Progenitor cell of endocrine pancreas (in vitro differentiated cells): Measurements from ENCODE around the gene HRNR. TPM values are rescaled to one million over a fixed set of nuclear protein-coding genes. Genes with fewer than 3 reads are reported as not detected.

Experiments
- DNase-seq: peaks from one replicate; pipeline ENCODE4 v3.0.0; 2021; ENCODE audit warnings: low spot score; ENCODE audit not compliant: unreplicated experiment
- H3K27ac Mint-ChIP-seq: 2 replicates; pipeline ENCODE4 v1.8.0; 2021; ENCODE audit warnings: mild to moderate bottlenecking, moderate library complexity, mixed read lengths
- H3K27me3 Mint-ChIP-seq: 2 replicates; pipeline ENCODE4 v1.8.0; 2021; ENCODE audit warnings: mixed read lengths
- H3K36me3 Mint-ChIP-seq: 2 replicates; pipeline ENCODE4 v1.8.0; 2022; ENCODE audit warnings: mixed read lengths; ENCODE audit not compliant: insufficient read depth
- H3K4me1 Mint-ChIP-seq: 2 replicates; pipeline ENCODE4 v1.8.0; 2021; ENCODE audit warnings: low read depth, mixed read lengths
- H3K4me3 Mint-ChIP-seq: 2 replicates; pipeline ENCODE4 v1.8.0; 2021; ENCODE audit warnings: low read depth, mild to moderate bottlenecking, moderate library complexity, mixed read lengths
- H3K9me3 Mint-ChIP-seq: 2 replicates; pipeline ENCODE4 v1.8.0; 2021; ENCODE audit warnings: low read depth, mixed read lengths
- CTCF ChIP-seq: fragments of 200-600 bp; sonication (generic); IDR thresholded peaks from one replicate; pipeline ENCODE4 v1.5.0; 2021; ENCODE audit warnings: antibody characterized with exemption, mild to moderate bottlenecking; ENCODE audit not compliant: unreplicated experiment
- total RNA-seq: library from RNA; stranded (reverse); gene quantifications from 2 replicates; pipeline ENCODE4 v1.2.1, GENCODE V29; 2021

HRNR gene
- total RNA-seq, 1 donor from 2014 or later: not detected

GRCh38 chr1:152244576-152245273, 20.7 kb upstream of the HRNR start:
- TF ChIP-seq CTCF: no peak
- no peak for DNase-seq
- no peaks in the 10 kb centered on the region for H3K36me3 Mint-ChIP-seq
- no peaks in the 10 kb centered on the region for H3K27me3 Mint-ChIP-seq
- H3K27ac Mint-ChIP-seq: no peak overlapping the region
- peaks cover 61% of the 10 kb centered on the region for H3K9me3 Mint-ChIP-seq
- H3K4me1 Mint-ChIP-seq: no peaks in the 10 kb centered on the region
- no peak overlapping the region for H3K4me3 Mint-ChIP-seq

- Mint-ChIP-seq H3K27me3 (no peaks in the 10 kb centered on the region), H3K27ac (no peak overlapping the region), H3K4me1 (no peaks in the 10 kb centered on the region), H3K4me3 (no peak overlapping the region), H3K9me3 (peaks cover 56% of the 10 kb centered on the region), H3K36me3 (no peaks in the 10 kb centered on the region)
- no peak for DNase-seq
- TF ChIP-seq CTCF: no peak
Observed at GRCh38 chr1:152237093-152237492, 13.1 kb upstream of the HRNR start.

- Mint-ChIP-seq H3K9me3 (peaks cover 67% of the 10 kb centered on the region), H3K4me1 (no peaks in the 10 kb centered on the region), H3K27me3 (no peaks in the 10 kb centered on the region)
Observed at GRCh38 chr1:152228831-152229230, 4.8 kb upstream of the HRNR start.

GRCh38 chr1:152227310-152227928, 3.4 kb upstream of the HRNR start:
- Mint-ChIP-seq H3K27ac (no peak overlapping the region), H3K27me3 (no peaks in the 10 kb centered on the region), H3K4me3 (no peak overlapping the region), H3K4me1 (no peaks in the 10 kb centered on the region), H3K36me3 (no peaks in the 10 kb centered on the region), H3K9me3 (peaks cover 58% of the 10 kb centered on the region)
- TF ChIP-seq CTCF: no peak
- no peak for DNase-seq

More at GRCh38 chr1:152228831-152229230, 4.8 kb upstream of the HRNR start:
- Mint-ChIP-seq H3K36me3 (no peaks in the 10 kb centered on the region), H3K27ac (no peak overlapping the region), H3K4me3 (no peak overlapping the region)
- DNase-seq: no peak
- no peak for TF ChIP-seq CTCF

- no peak for TF ChIP-seq CTCF
- H3K4me3 Mint-ChIP-seq: no peak overlapping the region
- no peak for DNase-seq
- H3K4me1 Mint-ChIP-seq: no peaks in the 10 kb centered on the region
- peaks cover 62% of the 10 kb centered on the region for H3K9me3 Mint-ChIP-seq
- H3K36me3 Mint-ChIP-seq: peaks cover 1% of the 10 kb centered on the region
- no peak overlapping the region for H3K27ac Mint-ChIP-seq
- H3K27me3 Mint-ChIP-seq: no peaks in the 10 kb centered on the region
Observed at GRCh38 chr1:152225678-152226077, 1.7 kb upstream of the HRNR start.
